ENCODE results near the gene SLC44A2.

The SLC44A2 gene

GRCh38 chr19:10600149-10600548 lies 25.2 kb upstream of the SLC44A2 start:
- Mint-ChIP-seq H3K27me3 (ENCODE audit: low read depth, poor library complexity) (peaks cover 57% of the 10 kb centered on the region), H3K4me1 (peaks cover 19% of the 10 kb centered on the region), H3K27ac (peak overlapping the region; percentile 79), H3K36me3 (ENCODE audit: low read depth) (no peaks in the 10 kb centered on the region), H3K9me3 (no peaks in the 10 kb centered on the region), H3K4me3 (no peak overlapping the region)
- DNase-seq: no peak
- no peak for TF ChIP-seq CTCF (IDR thresholded peaks at IDR 0.05)

GRCh38 chr19:10601999-10602329 lies 23.4 kb upstream of the SLC44A2 start:
- no peak for TF ChIP-seq CTCF (IDR thresholded peaks at IDR 0.05)
- H3K9me3 Mint-ChIP-seq: no peaks in the 10 kb centered on the region

GRCh38 chr19:10602330-10603083 lies 22.8 kb upstream of the SLC44A2 start:
- peak overlapping the region; percentile 88 for H3K4me3 Mint-ChIP-seq
- H3K27me3 Mint-ChIP-seq (ENCODE audit: low read depth, poor library complexity): peaks cover 44% of the 10 kb centered on the region
- no peaks in the 10 kb centered on the region for H3K9me3 Mint-ChIP-seq
- H3K36me3 Mint-ChIP-seq (ENCODE audit: low read depth): no peaks in the 10 kb centered on the region
- H3K27ac Mint-ChIP-seq: no peak overlapping the region
- DNase-seq: peak; percentile 90
- H3K4me1 Mint-ChIP-seq: peaks cover 19% of the 10 kb centered on the region
- TF ChIP-seq CTCF (IDR thresholded peaks at IDR 0.05): no peak

More at GRCh38 chr19:10601999-10602329, 23.4 kb upstream of the SLC44A2 start:
- H3K27me3 Mint-ChIP-seq (ENCODE audit: low read depth, poor library complexity): peaks cover 50% of the 10 kb centered on the region
- no peak for DNase-seq
- no peaks in the 10 kb centered on the region for H3K36me3 Mint-ChIP-seq (ENCODE audit: low read depth)
- no peak overlapping the region for H3K27ac Mint-ChIP-seq
- peak overlapping the region; percentile 77 for H3K4me3 Mint-ChIP-seq
- H3K4me1 Mint-ChIP-seq: peaks cover 19% of the 10 kb centered on the region

GRCh38 chr19:10603084-10603872 lies 22.1 kb upstream of the SLC44A2 start:
- H3K36me3 Mint-ChIP-seq (ENCODE audit: low read depth): no peaks in the 10 kb centered on the region
- H3K27ac Mint-ChIP-seq: peak overlapping the region; percentile 91
- no peaks in the 10 kb centered on the region for H3K9me3 Mint-ChIP-seq
- H3K4me3 Mint-ChIP-seq: peak overlapping the region; percentile 88
- peak; percentile 33 for DNase-seq
- no peak for TF ChIP-seq CTCF (IDR thresholded peaks at IDR 0.05)
- H3K27me3 Mint-ChIP-seq (ENCODE audit: low read depth, poor library complexity): peaks cover 37% of the 10 kb centered on the region
- H3K4me1 Mint-ChIP-seq: peaks cover 19% of the 10 kb centered on the region

GRCh38 chr19:10603873-10604459 lies 21.4 kb upstream of the SLC44A2 start:
- no peak for TF ChIP-seq CTCF (IDR thresholded peaks at IDR 0.05)
- no peaks in the 10 kb centered on the region for H3K36me3 Mint-ChIP-seq (ENCODE audit: low read depth)
- H3K9me3 Mint-ChIP-seq: no peaks in the 10 kb centered on the region
- no peak for DNase-seq
- H3K4me3 Mint-ChIP-seq: peak overlapping the region; percentile 88
- H3K27ac Mint-ChIP-seq: peak overlapping the region; percentile 91
- peaks cover 31% of the 10 kb centered on the region for H3K27me3 Mint-ChIP-seq (ENCODE audit: low read depth, poor library complexity)
- peaks cover 19% of the 10 kb centered on the region for H3K4me1 Mint-ChIP-seq

Data from nephron progenitor cell (in vitro differentiated cells).